Ovary (tissue), 9 donors: ENCODE measurements around the gene ADGRL1. TPM values are rescaled to one million over a fixed set of nuclear protein-coding genes. Genes with fewer than 3 reads are reported as not detected.

Source experiments
- DNase-seq, 5 donors: peaks; one replicate each; pipeline ENCODE4 v3.0.0-alpha.2; 2019 to 2020
- H3K27ac ChIP-seq, 2 donors: fragments of 200-600 bp; one replicate each; pipeline versions ENCODE4 v1.5.1 to v1.8.0; 2019 to 2022
- H3K27me3 ChIP-seq: fragments of 200-600 bp; one replicate; pipeline ENCODE4 v1.8.0; 2022
- H3K36me3 ChIP-seq: fragments of 200-600 bp; sonication (generic); one replicate; pipeline ENCODE4 v1.5.1; 2019
- H3K4me1 ChIP-seq: one replicate; pipeline ENCODE4 v1.8.1; 2013; ENCODE audit warnings: mild to moderate bottlenecking, moderate library complexity; ENCODE audit not compliant: insufficient read depth
- H3K4me3 ChIP-seq: fragments of 200-600 bp; sonication (generic); one replicate; pipeline ENCODE4 v1.5.1; 2017
- H3K9me3 ChIP-seq, 2 donors: fragments of 200-600 bp in 1 of 2; sonication (generic) in 1 of 2; one replicate each; pipeline versions ENCODE4 v1.5.1 to v1.8.1; 2013 to 2019; ENCODE audit warnings: mild to moderate bottlenecking in 1 of 2, moderate library complexity in 1 of 2
- CTCF ChIP-seq, 3 donors: fragments of 450-650 bp in 2 of 3; fragments of 200-600 bp in 1 of 3; IDR thresholded peaks; one replicate each; pipeline versions ENCODE4 v1.5.1 to v1.8.0; 2016 to 2022; ENCODE audit warnings: antibody characterized with exemption in 3 of 3, mild to moderate bottlenecking in 1 of 3
- EP300 ChIP-seq: sonication (generic); formaldehyde crosslinking; IDR thresholded peaks from one replicate; pipeline ENCODE4 v1.6.1; 2017; ENCODE audit warnings: antibody characterized with exemption
- POLR2A ChIP-seq: fragments of 450-650 bp; IDR thresholded peaks from one replicate; pipeline ENCODE4 v1.6.1; 2017; ENCODE audit warnings: antibody characterized with exemption, mild to moderate bottlenecking, moderate library complexity
- WGBS, 3 donors: extraction: QIAGEN DNeasy Blood & Tissue Kit in 1 of 3; methylation state at CpG; one replicate each; pipeline versions ENCODE4 v1.1.5 to v1.1.7; 2013 to 2017; 5-methylcytosine and 5-hydroxymethylcytosine counted together
- intact Hi-C, 4 donors: fragments of 100-400 bp; cut with DNase I; formaldehyde crosslinking; loops; one replicate each; pipeline versions ENCODE4 v1.11.0 to v1.15.1; 2022 to 2023
- polyA plus RNA-seq, 2 donors: library from polyadenylated mRNA; stranded (reverse); fragments of 200-250 nt in 1 of 2; fragments of 350-450 nt in 1 of 2; fragmentation: Illumina TruSeq in 1 of 2; extraction: RNeasy Lipid Tissue Mini Kit (QIAGEN cat#74804) in 1 of 2; gene quantifications; one replicate each; pipeline ENCODE4 v1.2.3, GENCODE V29; 2013 to 2014
- total RNA-seq, 7 donors: library from RNA; depleted of rRNA in 2 of 7; stranded (reverse); fragments of >200 nt in 2 of 7; fragmentation: NEBNext Ultra II Directional in 3 of 7; extraction: Animal tissue kit (Norgen Biotek cat#: 25700) in 3 of 7; gene quantifications; one replicate each; pipeline versions ENCODE4 v1.1.0 to v1.2.4, GENCODE V29; 2016 to 2023
- donor health status: DM: no; HTN: no; CAD: no; lungs with moderate emphysema.
- donor health status: DM: no; HTN: no; CAD: no.
- donor health status: Bipolar disorder and iron deficiency.
- donor health status: DM: yes; HTN: yes; CAD: no.
- donor health status: DM: no; HTN: no; CAD: no.
- donor health status: DM: yes; HTN: yes; CAD: no.

Gene ADGRL1
- total and polyA plus RNA-seq, 9 donors = 2.1 to 36.8 (median 12.1) TPM

GRCh38 chr19:14160017-14160703, 45.8 kb downstream of the ADGRL1 start:
- intact Hi-C loops = no loop called here
- TF ChIP-seq POLR2A = no peak
- no peak for TF ChIP-seq EP300
- no peaks in the 10 kb centered on the region for H3K36me3 ChIP-seq
- no peak for DNase-seq
- 83 to 89% (median 84%) methylated on average over 25 of the region's 25 CpGs for WGBS, 3 donors
- H3K4me1 ChIP-seq = no peaks in the 10 kb centered on the region
- no peak overlapping the region for H3K27ac ChIP-seq
- H3K4me3 ChIP-seq = no peak overlapping the region
- H3K27me3 ChIP-seq = no peaks in the 10 kb centered on the region
- no peaks in the 10 kb centered on the region for H3K9me3 ChIP-seq

GRCh38 chr19:14159059-14159458, 46.9 kb downstream of the ADGRL1 start:
- H3K4me3 ChIP-seq = no peak overlapping the region
- intact Hi-C loops = loop anchor here in 2 of 4 donors (10.0 kb wide), 2 partner anchors 186 to 196 kb away; no protein-coding TSS in a partner anchor
- WGBS, 3 donors = 66 to 68% (median 68%) methylated on average over 5 to 12 of the region's 12 CpGs
- no peaks in the 10 kb centered on the region for H3K27me3 ChIP-seq
- no peaks in the 10 kb centered on the region for H3K9me3 ChIP-seq
- no peaks in the 10 kb centered on the region for H3K4me1 ChIP-seq
- no peak overlapping the region for H3K27ac ChIP-seq
- no peaks in the 10 kb centered on the region for H3K36me3 ChIP-seq
- DNase-seq = no peak
- TF ChIP-seq EP300 (no peak), CTCF (IDR thresholded peaks at IDR 0.05) (no peak), POLR2A (no peak)

GRCh38 chr19:14158276-14159023, 47.5 kb downstream of the ADGRL1 start:
- intact Hi-C loops = loop anchor here in 2 of 4 donors (10.0 kb wide), 2 partner anchors 186 to 196 kb away; no protein-coding TSS in a partner anchor
- no peaks in the 10 kb centered on the region for H3K27me3 ChIP-seq
- no peak overlapping the region for H3K4me3 ChIP-seq
- TF ChIP-seq EP300 (no peak), POLR2A (no peak), CTCF (IDR thresholded peaks at IDR 0.05) (no peak)
- H3K36me3 ChIP-seq = no peaks in the 10 kb centered on the region
- no peaks in the 10 kb centered on the region for H3K4me1 ChIP-seq
- no peaks in the 10 kb centered on the region for H3K9me3 ChIP-seq
- 82 to 85% (median 85%) methylated on average over 13 to 16 of the region's 16 CpGs for WGBS, 3 donors
- DNase-seq = no peak
- no peak overlapping the region for H3K27ac ChIP-seq

GRCh38 chr19:14156971-14157717, 48.8 kb downstream of the ADGRL1 start:
- H3K4me1 ChIP-seq = no peaks in the 10 kb centered on the region
- intact Hi-C loops = loop anchor here in 2 of 4 donors (10.0 kb wide), 2 partner anchors 188 to 198 kb away; no protein-coding TSS in a partner anchor

More at GRCh38 chr19:14156971-14157717, 48.8 kb downstream of the ADGRL1 start:
- Histone ChIP-seq H3K9me3 (no peaks in the 10 kb centered on the region), H3K4me3 (no peak overlapping the region), H3K27ac (no peak overlapping the region), H3K36me3 (no peaks in the 10 kb centered on the region), H3K27me3 (no peaks in the 10 kb centered on the region)
- WGBS, 3 donors = 88 to 96% (median 91%) methylated on average over 22 to 26 of the region's 26 CpGs
- no peak for DNase-seq
- TF ChIP-seq EP300 (no peak), POLR2A (no peak), CTCF (IDR thresholded peaks at IDR 0.05) (no peak)
